ENCODE measurements around the gene AGBL4. TPM values are rescaled to one million over a fixed set of nuclear protein-coding genes. Genes with fewer than 3 reads are reported as not detected.

AGBL4 gene
- total and polyA plus RNA-seq, 7 donors, result 0.01 to 0.05 TPM; not detected in 5

GRCh38 chr1:48506870-48507269, 1516.9 kb downstream of the AGBL4 start:
- Histone ChIP-seq H3K27me3 (ENCODE audit: insufficient read depth in 3 of 3, low read length in 2 of 3) (peaks cover 0 to 2% (median 0%) of the 10 kb centered on the region in 3 donors), H3K36me3 (ENCODE audit: insufficient read depth in 1 of 2, low read depth in 1 of 2) (no peaks in the 10 kb centered on the region), H3K4me3 (no peak overlapping the region), H3K4me1 (no peaks in the 10 kb centered on the region), H3K9me3 (no peaks in the 10 kb centered on the region), H3K27ac (no peak overlapping the region)
- intact Hi-C loops (cut with DNase I), result no loop called here
- no peak for TF ChIP-seq CTCF (IDR thresholded peaks at IDR 0.05)
- no peak for ATAC-seq
- no peak for DNase-seq
- 0 to 30% (median 0%) methylated on average over 1 of the region's 1 CpG for WGBS, 3 donors

GRCh38 chr1:48500541-48501450, 1523.0 kb downstream of the AGBL4 start:
- H3K4me1 ChIP-seq, result no peaks in the 10 kb centered on the region
- WGBS, 3 donors, result 60 to 82% (median 74%) methylated on average over 12 of the region's 12 CpGs
- TF ChIP-seq CTCF (IDR thresholded peaks at IDR 0.05), result no peak
- no peak overlapping the region for H3K4me3 ChIP-seq
- intact Hi-C loops (cut with DNase I), result no loop called here
- no peaks in the 10 kb centered on the region for H3K27me3 ChIP-seq (ENCODE audit: insufficient read depth in 3 of 3, low read length in 2 of 3)
- no peaks in the 10 kb centered on the region for H3K9me3 ChIP-seq
- ATAC-seq, result no peak
- H3K27ac ChIP-seq, result no peak overlapping the region
- DNase-seq, result no peak
- H3K36me3 ChIP-seq (ENCODE audit: insufficient read depth in 1 of 2, low read depth in 1 of 2), result no peaks in the 10 kb centered on the region

GRCh38 chr1:48499211-48499735, 1524.5 kb downstream of the AGBL4 start:
- intact Hi-C loops (cut with DNase I), result loop anchor here (5.0 to 10.0 kb wide), 2 partner anchors 392 to 394 kb away; no protein-coding TSS in a partner anchor
- no peak for ATAC-seq
- Histone ChIP-seq H3K9me3 (no peaks in the 10 kb centered on the region), H3K27ac (no peak overlapping the region), H3K4me1 (no peaks in the 10 kb centered on the region), H3K4me3 (no peak overlapping the region), H3K27me3 (ENCODE audit: insufficient read depth in 3 of 3, low read length in 2 of 3) (no peaks in the 10 kb centered on the region), H3K36me3 (ENCODE audit: insufficient read depth in 1 of 2, low read depth in 1 of 2) (no peaks in the 10 kb centered on the region)
- TF ChIP-seq CTCF (IDR thresholded peaks at IDR 0.05), result no peak
- DNase-seq, result no peak
- 76 to 87% (median 87%) methylated on average over 8 of the region's 8 CpGs for WGBS, 3 donors

- DNase-seq (peak; percentile 76 to 86), ATAC-seq (peak; percentile 81 to 96 (median 85))
- WGBS, 3 donors, result 27 to 41% (median 36%) methylated on average over 15 of the region's 15 CpGs
- Histone ChIP-seq H3K4me1 (no peaks in the 10 kb centered on the region), H3K9me3 (no peaks in the 10 kb centered on the region), H3K27ac (no peak overlapping the region), H3K4me3 (no peak overlapping the region), H3K27me3 (ENCODE audit: insufficient read depth in 3 of 3, low read length in 2 of 3) (no peaks in the 10 kb centered on the region), H3K36me3 (ENCODE audit: insufficient read depth in 1 of 2, low read depth in 1 of 2) (no peaks in the 10 kb centered on the region)
- intact Hi-C loops (cut with DNase I), result loop anchor here (5.0 to 10.0 kb wide), 2 partner anchors 391 to 393 kb away; no protein-coding TSS in a partner anchor
- peak; percentile 91 for TF ChIP-seq CTCF (IDR thresholded peaks at IDR 0.05)
Measured at GRCh38 chr1:48498096-48498791, 1525.5 kb downstream of the AGBL4 start.

Measured in psoas muscle (tissue), 8 donors.